HEK293 (cell line): ENCODE measurements around the gene HOXC11.

Experiments used
- KLF1 ChIP-seq: fragments of 450-650 bp; formaldehyde crosslinking; IDR thresholded peaks from 2 replicates; pipeline ENCODE4 v1.5.1; 2016; ENCODE audit warnings: missing biosample characterization, missing genetic modification characterization
- MZF1 ChIP-seq: fragments of 450-650 bp; formaldehyde crosslinking; IDR thresholded peaks from 2 replicates; pipeline ENCODE4 v1.5.1; 2017; ENCODE audit warnings: missing biosample characterization, missing genetic modification characterization, borderline replicate concordance
- OSR2 ChIP-seq: fragments of 450-650 bp; formaldehyde crosslinking; IDR thresholded peaks from 2 replicates; pipeline ENCODE4 v1.5.1; 2016; ENCODE audit warnings: missing biosample characterization, missing genetic modification characterization
- RBAK ChIP-seq: fragments of 450-650 bp; formaldehyde crosslinking; IDR thresholded peaks from 2 replicates; pipeline ENCODE4 v1.5.1; 2016; ENCODE audit warnings: missing biosample characterization, missing genetic modification characterization
- SALL2 ChIP-seq: fragments of 450-650 bp; formaldehyde crosslinking; IDR thresholded peaks from 2 replicates; pipeline ENCODE4 v1.5.0; 2017; ENCODE audit warnings: missing biosample characterization, mild to moderate bottlenecking, missing genetic modification characterization, borderline replicate concordance
- SETDB1 ChIP-seq: IDR thresholded peaks from one replicate; pipeline ENCODE4 v1.6.1; 2017; ENCODE audit warnings: mild to moderate bottlenecking, low read length, moderate library complexity, mixed read lengths; ENCODE audit not compliant: insufficient read length
- TCF7L2 ChIP-seq: IDR thresholded peaks from 2 replicates; pipeline ENCODE4 v1.6.1; 2011; ENCODE audit warnings: low read depth, mild to moderate bottlenecking, inconsistent platforms, low read length, moderate library complexity, borderline replicate concordance
- ZBTB20 ChIP-seq: fragments of 450-650 bp; formaldehyde crosslinking; IDR thresholded peaks from 2 replicates; pipeline ENCODE4 v1.5.1; 2016; ENCODE audit warnings: missing biosample characterization, missing genetic modification characterization
- ZNF114 ChIP-seq: fragments of 450-650 bp; formaldehyde crosslinking; IDR thresholded peaks from 2 replicates; pipeline ENCODE4 v1.5.0; 2017; ENCODE audit warnings: missing biosample characterization, missing genetic modification characterization
- ZNF184 ChIP-seq: fragments of 450-650 bp; IDR thresholded peaks from 2 replicates; pipeline ENCODE4 v1.5.1; 2018; ENCODE audit warnings: missing biosample characterization, mild to moderate bottlenecking, missing genetic modification characterization
- ZNF2 ChIP-seq: fragments of 450-650 bp; formaldehyde crosslinking; IDR thresholded peaks from 2 replicates; pipeline ENCODE4 v1.5.1; 2016; ENCODE audit warnings: missing biosample characterization, missing genetic modification characterization
- ZNF214 ChIP-seq: fragments of 450-650 bp; formaldehyde crosslinking; IDR thresholded peaks from 2 replicates; pipeline ENCODE4 v1.5.1; 2017; ENCODE audit warnings: missing biosample characterization, mild to moderate bottlenecking, missing genetic modification characterization, borderline replicate concordance
- ZNF23 ChIP-seq: fragments of 450-650 bp; formaldehyde crosslinking; IDR thresholded peaks from 2 replicates; pipeline ENCODE4 v1.5.1; 2016; ENCODE audit warnings: missing biosample characterization, missing genetic modification characterization, borderline replicate concordance
- ZNF239 ChIP-seq: fragments of 450-650 bp; formaldehyde crosslinking; IDR thresholded peaks from 2 replicates; pipeline ENCODE4 v1.5.1; 2016; ENCODE audit warnings: missing biosample characterization, missing genetic modification characterization
- ZNF341 ChIP-seq: fragments of 450-650 bp; formaldehyde crosslinking; IDR thresholded peaks from 2 replicates; pipeline ENCODE4; 2016; ENCODE audit warnings: low read depth, missing biosample characterization, missing genetic modification characterization
- ZNF366 ChIP-seq: fragments of 450-650 bp; formaldehyde crosslinking; conservative IDR thresholded peaks from 2 replicates; pipeline ENCODE4 v1.5.1; 2016; ENCODE audit warnings: missing biosample characterization, missing genetic modification characterization
- ZNF404 ChIP-seq: fragments of 450-650 bp; formaldehyde crosslinking; IDR thresholded peaks from 2 replicates; pipeline ENCODE4 v1.5.1; 2017; ENCODE audit warnings: missing biosample characterization, missing genetic modification characterization
- ZNF426 ChIP-seq: fragments of 450-650 bp; formaldehyde crosslinking; IDR thresholded peaks from 2 replicates; pipeline ENCODE4 v1.5.1; 2017; ENCODE audit warnings: missing biosample characterization, missing genetic modification characterization, mild to moderate bottlenecking, inconsistent platforms, moderate library complexity
- ZNF433 ChIP-seq: fragments of 450-650 bp; formaldehyde crosslinking; IDR thresholded peaks from 2 replicates; pipeline ENCODE4 v1.5.1; 2016; ENCODE audit warnings: missing biosample characterization, missing genetic modification characterization, low read depth
- ZNF549 ChIP-seq: fragments of 450-650 bp; IDR thresholded peaks from 2 replicates; pipeline ENCODE4 v1.5.1; 2018; ENCODE audit warnings: missing biosample characterization, missing genetic modification characterization, mild to moderate bottlenecking, inconsistent platforms, moderate library complexity
- ZNF585B ChIP-seq: fragments of 450-650 bp; formaldehyde crosslinking; IDR thresholded peaks from 2 replicates; pipeline ENCODE4 v1.5.1; 2016; ENCODE audit warnings: missing biosample characterization, missing genetic modification characterization
- ZNF621 ChIP-seq: fragments of 450-650 bp; formaldehyde crosslinking; IDR thresholded peaks from 2 replicates; pipeline ENCODE4 v1.5.1; 2017; ENCODE audit warnings: missing biosample characterization, missing genetic modification characterization
- ZNF623 ChIP-seq: fragments of 450-650 bp; formaldehyde crosslinking; IDR thresholded peaks from 2 replicates; pipeline ENCODE4 v1.5.1; 2016; ENCODE audit warnings: missing biosample characterization, missing genetic modification characterization
- ZNF626 ChIP-seq: fragments of 450-650 bp; sonication (Bioruptor Pico); formaldehyde crosslinking; IDR thresholded peaks from 2 replicates; pipeline ENCODE4 v1.5.1; 2018; ENCODE audit warnings: missing biosample characterization, missing genetic modification characterization, inconsistent platforms
- ZNF660 ChIP-seq: fragments of 450-650 bp; IDR thresholded peaks from 2 replicates; pipeline ENCODE4 v1.5.1; 2018; ENCODE audit warnings: missing biosample characterization, mild to moderate bottlenecking, missing genetic modification characterization
- ZNF664 ChIP-seq: fragments of 450-650 bp; formaldehyde crosslinking; IDR thresholded peaks from 2 replicates; pipeline ENCODE4 v1.5.1; 2016; ENCODE audit warnings: missing biosample characterization, missing genetic modification characterization
- ZNF843 ChIP-seq: fragments of 450-650 bp; formaldehyde crosslinking; IDR thresholded peaks from 2 replicates; pipeline ENCODE4 v1.5.1; 2016; ENCODE audit warnings: missing biosample characterization, missing genetic modification characterization
- TF ChIP-seq, protein P1 (sequence below): fragments of 450-650 bp; formaldehyde crosslinking; IDR thresholded peaks from 2 replicates; pipeline ENCODE4 v1.5.1; 2016; ENCODE audit warnings: missing biosample characterization, missing genetic modification characterization, borderline replicate concordance
- TF ChIP-seq, protein P2 (sequence below): fragments of 450-650 bp; formaldehyde crosslinking; IDR thresholded peaks from 2 replicates; pipeline ENCODE4 v1.5.1; 2017; ENCODE audit warnings: missing biosample characterization, missing genetic modification characterization
- TF ChIP-seq, protein P3 (sequence below): fragments of 450-650 bp; formaldehyde crosslinking; IDR thresholded peaks from 2 replicates; pipeline ENCODE4 v1.5.1; 2016; ENCODE audit warnings: missing biosample characterization, missing genetic modification characterization, borderline replicate concordance

HOXC11 gene

DNA sequence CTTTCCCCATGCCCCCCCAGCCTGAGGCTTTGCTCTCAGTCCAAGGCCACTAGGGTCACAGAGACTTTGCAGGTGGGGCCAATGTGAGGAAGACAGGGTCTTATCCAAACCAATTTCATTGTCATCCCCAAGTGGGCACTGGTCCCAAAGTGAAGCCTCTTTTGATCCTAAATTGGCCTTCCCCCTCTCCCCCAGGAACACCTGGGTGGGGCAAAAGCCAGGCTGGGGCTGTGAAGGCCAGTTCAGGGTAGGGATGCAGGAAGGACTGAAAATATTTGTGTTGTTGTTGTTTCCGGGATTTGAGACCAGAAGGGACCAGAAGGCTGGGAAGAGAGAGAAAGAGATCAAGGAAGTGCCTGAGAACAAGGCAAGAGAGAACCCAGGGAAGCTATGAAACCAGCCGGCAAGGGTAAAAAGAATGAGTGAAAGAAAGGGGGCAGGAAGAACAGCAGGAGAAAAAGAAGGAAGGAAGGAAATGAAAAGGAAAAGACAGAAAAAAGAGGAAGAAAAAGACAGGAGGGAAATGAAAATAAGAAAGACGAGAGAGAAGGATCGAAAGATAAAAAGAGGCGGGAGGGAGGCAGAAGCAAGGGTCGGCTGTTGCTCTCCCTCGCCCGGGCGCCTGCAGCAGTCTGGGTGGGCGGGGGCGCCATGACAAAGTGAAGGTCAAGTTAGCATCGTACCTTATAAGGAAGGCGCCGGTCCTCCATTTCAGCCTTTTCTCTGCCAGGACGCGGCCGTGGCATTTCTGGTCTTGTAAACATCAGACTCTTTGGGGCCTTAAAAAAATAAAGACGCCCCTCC, 7.4 kb upstream of the HOXC11 start (continued):
- TF ChIP-seq ZNF626 (tag by site-specific recombination), result no peak
- TF ChIP-seq ZNF621 (tag by site-specific recombination), result no peak
- TF ChIP-seq RBAK (tag by site-specific recombination), result no peak
- TF ChIP-seq, protein P1, sequence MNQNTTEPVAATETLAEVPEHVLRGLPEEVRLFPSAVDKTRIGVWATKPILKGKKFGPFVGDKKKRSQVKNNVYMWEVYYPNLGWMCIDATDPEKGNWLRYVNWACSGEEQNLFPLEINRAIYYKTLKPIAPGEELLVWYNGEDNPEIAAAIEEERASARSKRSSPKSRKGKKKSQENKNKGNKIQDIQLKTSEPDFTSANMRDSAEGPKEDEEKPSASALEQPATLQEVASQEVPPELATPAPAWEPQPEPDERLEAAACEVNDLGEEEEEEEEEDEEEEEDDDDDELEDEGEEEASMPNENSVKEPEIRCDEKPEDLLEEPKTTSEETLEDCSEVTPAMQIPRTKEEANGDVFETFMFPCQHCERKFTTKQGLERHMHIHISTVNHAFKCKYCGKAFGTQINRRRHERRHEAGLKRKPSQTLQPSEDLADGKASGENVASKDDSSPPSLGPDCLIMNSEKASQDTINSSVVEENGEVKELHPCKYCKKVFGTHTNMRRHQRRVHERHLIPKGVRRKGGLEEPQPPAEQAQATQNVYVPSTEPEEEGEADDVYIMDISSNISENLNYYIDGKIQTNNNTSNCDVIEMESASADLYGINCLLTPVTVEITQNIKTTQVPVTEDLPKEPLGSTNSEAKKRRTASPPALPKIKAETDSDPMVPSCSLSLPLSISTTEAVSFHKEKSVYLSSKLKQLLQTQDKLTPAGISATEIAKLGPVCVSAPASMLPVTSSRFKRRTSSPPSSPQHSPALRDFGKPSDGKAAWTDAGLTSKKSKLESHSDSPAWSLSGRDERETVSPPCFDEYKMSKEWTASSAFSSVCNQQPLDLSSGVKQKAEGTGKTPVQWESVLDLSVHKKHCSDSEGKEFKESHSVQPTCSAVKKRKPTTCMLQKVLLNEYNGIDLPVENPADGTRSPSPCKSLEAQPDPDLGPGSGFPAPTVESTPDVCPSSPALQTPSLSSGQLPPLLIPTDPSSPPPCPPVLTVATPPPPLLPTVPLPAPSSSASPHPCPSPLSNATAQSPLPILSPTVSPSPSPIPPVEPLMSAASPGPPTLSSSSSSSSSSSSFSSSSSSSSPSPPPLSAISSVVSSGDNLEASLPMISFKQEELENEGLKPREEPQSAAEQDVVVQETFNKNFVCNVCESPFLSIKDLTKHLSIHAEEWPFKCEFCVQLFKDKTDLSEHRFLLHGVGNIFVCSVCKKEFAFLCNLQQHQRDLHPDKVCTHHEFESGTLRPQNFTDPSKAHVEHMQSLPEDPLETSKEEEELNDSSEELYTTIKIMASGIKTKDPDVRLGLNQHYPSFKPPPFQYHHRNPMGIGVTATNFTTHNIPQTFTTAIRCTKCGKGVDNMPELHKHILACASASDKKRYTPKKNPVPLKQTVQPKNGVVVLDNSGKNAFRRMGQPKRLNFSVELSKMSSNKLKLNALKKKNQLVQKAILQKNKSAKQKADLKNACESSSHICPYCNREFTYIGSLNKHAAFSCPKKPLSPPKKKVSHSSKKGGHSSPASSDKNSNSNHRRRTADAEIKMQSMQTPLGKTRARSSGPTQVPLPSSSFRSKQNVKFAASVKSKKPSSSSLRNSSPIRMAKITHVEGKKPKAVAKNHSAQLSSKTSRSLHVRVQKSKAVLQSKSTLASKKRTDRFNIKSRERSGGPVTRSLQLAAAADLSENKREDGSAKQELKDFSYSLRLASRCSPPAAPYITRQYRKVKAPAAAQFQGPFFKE (tag by site-specific recombination), result no peak
- TF ChIP-seq ZNF549 (tag by site-specific recombination), result no peak
- TF ChIP-seq ZNF366 (tag by site-specific recombination), result peak; percentile 98
- no peak for TF ChIP-seq OSR2
- no peak for TF ChIP-seq ZNF184
- TF ChIP-seq ZNF404 (tag by site-specific recombination), result no peak
- TF ChIP-seq ZNF239 (tag by site-specific recombination), result no peak
- TF ChIP-seq SETDB1, result no peak
- TF ChIP-seq ZNF660, result no peak
- no peak for TF ChIP-seq ZNF843 (tag by site-specific recombination)
- TF ChIP-seq SALL2 (tag by site-specific recombination), result peak; percentile 49; the same call in 1 of the 2 replicates
- TF ChIP-seq ZBTB20, result no peak
- TF ChIP-seq, protein P2, sequence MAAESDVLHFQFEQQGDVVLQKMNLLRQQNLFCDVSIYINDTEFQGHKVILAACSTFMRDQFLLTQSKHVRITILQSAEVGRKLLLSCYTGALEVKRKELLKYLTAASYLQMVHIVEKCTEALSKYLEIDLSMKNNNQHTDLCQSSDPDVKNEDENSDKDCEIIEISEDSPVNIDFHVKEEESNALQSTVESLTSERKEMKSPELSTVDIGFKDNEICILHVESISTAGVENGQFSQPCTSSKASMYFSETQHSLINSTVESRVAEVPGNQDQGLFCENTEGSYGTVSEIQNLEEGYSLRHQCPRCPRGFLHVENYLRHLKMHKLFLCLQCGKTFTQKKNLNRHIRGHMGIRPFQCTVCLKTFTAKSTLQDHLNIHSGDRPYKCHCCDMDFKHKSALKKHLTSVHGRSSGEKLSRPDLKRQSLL (tag by site-specific recombination), result no peak
- no peak for TF ChIP-seq ZNF433 (tag by site-specific recombination)
- no peak for TF ChIP-seq ZNF623
- no peak for TF ChIP-seq ZNF664 (tag by site-specific recombination)
- no peak for TF ChIP-seq MZF1
- no peak for TF ChIP-seq ZNF114 (tag by site-specific recombination)
- TF ChIP-seq ZNF214 (tag by site-specific recombination), result no peak
- peak; percentile 97 for TF ChIP-seq ZNF341 (tag by site-specific recombination)
- TF ChIP-seq ZNF426 (tag by site-specific recombination), result no peak
- no peak for TF ChIP-seq ZNF585B (tag by site-specific recombination)
- TF ChIP-seq ZNF2 (tag by site-specific recombination), result peak; percentile 69
- no peak for TF ChIP-seq ZNF23 (tag by site-specific recombination)
- no peak for TF ChIP-seq TCF7L2
- TF ChIP-seq, protein P3, sequence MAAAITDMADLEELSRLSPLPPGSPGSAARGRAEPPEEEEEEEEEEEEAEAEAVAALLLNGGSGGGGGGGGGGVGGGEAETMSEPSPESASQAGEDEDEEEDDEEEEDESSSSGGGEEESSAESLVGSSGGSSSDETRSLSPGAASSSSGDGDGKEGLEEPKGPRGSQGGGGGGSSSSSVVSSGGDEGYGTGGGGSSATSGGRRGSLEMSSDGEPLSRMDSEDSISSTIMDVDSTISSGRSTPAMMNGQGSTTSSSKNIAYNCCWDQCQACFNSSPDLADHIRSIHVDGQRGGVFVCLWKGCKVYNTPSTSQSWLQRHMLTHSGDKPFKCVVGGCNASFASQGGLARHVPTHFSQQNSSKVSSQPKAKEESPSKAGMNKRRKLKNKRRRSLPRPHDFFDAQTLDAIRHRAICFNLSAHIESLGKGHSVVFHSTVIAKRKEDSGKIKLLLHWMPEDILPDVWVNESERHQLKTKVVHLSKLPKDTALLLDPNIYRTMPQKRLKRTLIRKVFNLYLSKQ (tag by site-specific recombination), result no peak
- TF ChIP-seq KLF1 (tag by site-specific recombination), result no peak
